Measurements from ENCODE around the gene IFITM2.

- TF ChIP-seq CTCF (optimal IDR thresholded peaks at IDR 0.05 in 1 of 3, IDR thresholded peaks at IDR 0.05 in 1 of 3, conservative IDR thresholded peaks at IDR 0.05 in 1 of 3; ENCODE audit: extremely low read depth in 1 of 3, insufficient read depth in 2 of 3, low read length in 3 of 3) = no peak
- TF ChIP-seq EZH2 (IDR thresholded peaks at IDR 0.05; ENCODE audit: low read length) = no peak
These were observed 40.8 kb upstream of the IFITM2 start for GRCh38 chr11:266676-267439.
